GM23248 (cell line): ENCODE measurements around the gene UGT1A10. TPM values are rescaled to one million over a fixed set of nuclear protein-coding genes. Genes with fewer than 3 reads are reported as not detected.

Experiments
- DNase-seq: peaks from one replicate; pipeline ENCODE4 v3.0.0-alpha.2; 2015
- H2AFZ ChIP-seq: fragments of 200-600 bp; sonication (generic); 2 replicates; pipeline ENCODE4 v1.6.1; 2016; ENCODE audit warnings: antibody characterized with exemption
- H3F3A ChIP-seq: fragments of 200-600 bp; sonication (generic); 2 replicates; pipeline ENCODE4 v1.6.1; 2016; ENCODE audit warnings: mild to moderate bottlenecking, antibody characterized with exemption, mixed run types; ENCODE audit not compliant: insufficient read depth
- H3K27ac ChIP-seq: fragments of 200-600 bp; sonication (generic); 2 replicates; pipeline ENCODE4 v1.5.1; 2016; ENCODE audit warnings: mild to moderate bottlenecking
- H3K27me3 ChIP-seq: fragments of 200-600 bp; sonication (generic); replicated peaks from 2 replicates; pipeline ENCODE4 v1.6.1; 2016; ENCODE audit warnings: mild to moderate bottlenecking; ENCODE audit not compliant: insufficient read depth
- H3K36me3 ChIP-seq: fragments of 200-600 bp; sonication (generic); 2 replicates; pipeline ENCODE4 v1.6.1; 2016; ENCODE audit warnings: low read depth, mild to moderate bottlenecking
- H3K4me1 ChIP-seq: fragments of 200-600 bp; sonication (generic); 2 replicates; pipeline ENCODE4 v1.6.1; 2016; ENCODE audit warnings: mild to moderate bottlenecking; ENCODE audit not compliant: insufficient read depth
- H3K4me2 ChIP-seq: fragments of 200-600 bp; sonication (generic); one replicate; pipeline ENCODE4 v1.6.1; 2016; ENCODE audit warnings: mild to moderate bottlenecking; ENCODE audit not compliant: unreplicated experiment
- H3K4me3 ChIP-seq: fragments of 200-600 bp; sonication (generic); 2 replicates; pipeline ENCODE4 v1.5.1; 2016; ENCODE audit warnings: mild to moderate bottlenecking
- H3K79me2 ChIP-seq: fragments of 200-600 bp; sonication (generic); 2 replicates; pipeline ENCODE4 v1.6.1; 2016; ENCODE audit warnings: mild to moderate bottlenecking; ENCODE audit not compliant: insufficient read depth
- H3K9ac ChIP-seq: fragments of 200-600 bp; sonication (generic); 2 replicates; pipeline ENCODE4 v1.6.1; 2016; ENCODE audit warnings: mild to moderate bottlenecking
- H3K9me2 ChIP-seq: fragments of 200-600 bp; sonication (generic); 2 replicates; pipeline ENCODE4 v1.6.1; 2016; ENCODE audit warnings: mixed run types, mild to moderate bottlenecking, moderate library complexity; ENCODE audit not compliant: insufficient read depth
- H3K9me3 ChIP-seq: fragments of 200-600 bp; sonication (generic); one replicate; pipeline ENCODE4 v1.6.1; 2017; ENCODE audit warnings: low read depth
- H4K20me1 ChIP-seq: fragments of 200-600 bp; sonication (generic); 2 replicates; pipeline ENCODE4 v1.6.0; 2016; ENCODE audit not compliant: insufficient read depth
- EZH2 ChIP-seq: fragments of 200-600 bp; sonication (generic); IDR thresholded peaks from 2 replicates; pipeline ENCODE4 v1.6.1; 2018; ENCODE audit warnings: antibody characterized with exemption, mild to moderate bottlenecking; ENCODE audit not compliant: insufficient read depth, poor library complexity, severe bottlenecking
- EZH2phosphoT487 ChIP-seq: fragments of 200-600 bp; sonication (generic); IDR thresholded peaks from 2 replicates; pipeline ENCODE4 v1.6.1; 2018; ENCODE audit warnings: antibody characterized with exemption, moderate library complexity, mild to moderate bottlenecking, low read depth; ENCODE audit not compliant: insufficient read depth
- whole genome bisulfite sequencing, 2 experiments: methylation state at CpG; one replicate each; pipeline ENCODE4 v1.1.6; 2015 to 2017; ENCODE audit warnings: low lambda C conversion rate in 2 of 2, low coverage in 1 of 2; ENCODE audit errors: missing lambda C conversion rate in 2 of 2; 5-methylcytosine and 5-hydroxymethylcytosine counted together
- in situ Hi-C: fragments of 300-500 bp; cut with MboI; formaldehyde crosslinking; loops from 2 replicates; pipeline ENCODE4 v1.15.0; 2020
- polyA plus RNA-seq: library from polyadenylated mRNA; unstranded; fragments of >200 nt; fragmentation: Nextera tagmentation; extraction: Ambion mirVana; gene quantifications from 2 replicates; pipeline ENCODE4 v1.2.1, GENCODE V29; 2016
- total RNA-seq: library from RNA; depleted of rRNA; stranded (reverse); fragments of >200 nt; shearing (Covaris generic); gene quantifications from 2 replicates; pipeline ENCODE4 v1.2.3, GENCODE V29; 2014; rRNA removed

UGT1A10 gene
- total and polyA plus RNA-seq, 2 experiments from 2014 or later, result not detected

DNA sequence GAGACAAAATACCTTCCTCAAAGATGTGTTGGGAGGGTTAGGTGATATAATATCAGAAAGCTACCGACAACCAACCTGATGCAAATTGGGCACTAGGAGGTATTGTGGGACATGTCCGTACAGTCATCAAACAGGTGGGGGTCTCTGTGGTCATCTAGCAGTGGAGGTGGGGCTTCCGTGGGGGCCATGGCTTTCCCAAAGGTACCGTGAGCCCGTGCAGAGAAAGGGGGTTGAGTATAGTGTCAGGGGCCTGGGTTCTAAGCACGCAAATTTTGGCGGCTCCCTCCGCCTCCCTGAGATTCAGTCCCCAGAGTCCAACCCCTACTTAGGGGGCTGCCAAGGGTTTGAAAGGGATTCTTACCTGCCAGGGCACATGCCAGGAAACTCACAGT, 185.5 kb downstream of the UGT1A10 start:
- no peak overlapping the region for H2AFZ ChIP-seq
- no peak overlapping the region for H3K9ac ChIP-seq
- H3K27me3 ChIP-seq, result peaks cover 19% of the 10 kb centered on the region
- H3K36me3 ChIP-seq, result no peaks in the 10 kb centered on the region
- no peaks in the 10 kb centered on the region for H3K79me2 ChIP-seq
- DNase-seq, result no peak
- H4K20me1 ChIP-seq, result no peaks in the 10 kb centered on the region
- H3K9me3 ChIP-seq, result no peaks in the 10 kb centered on the region
- no peaks in the 10 kb centered on the region for H3K4me1 ChIP-seq
- in situ Hi-C loops, result no loop called here
- no peak overlapping the region for H3K27ac ChIP-seq
- no peaks in the 10 kb centered on the region for H3K9me2 ChIP-seq
- TF ChIP-seq EZH2phosphoT487 (no peak), EZH2 (no peak)
- H3F3A ChIP-seq, result no peaks in the 10 kb centered on the region
- no peak overlapping the region for H3K4me3 ChIP-seq
- no peak overlapping the region for H3K4me2 ChIP-seq
- 59% methylated on average over 8 of the region's 8 CpGs for WGBS, 2 experiments

GRCh38 chr2:233822101-233822771, 186.0 kb downstream of the UGT1A10 start:
- H3K36me3 ChIP-seq, result no peaks in the 10 kb centered on the region
- H3K9me2 ChIP-seq, result no peaks in the 10 kb centered on the region
- TF ChIP-seq EZH2 (no peak), EZH2phosphoT487 (no peak)
- in situ Hi-C loops, result no loop called here
- no peaks in the 10 kb centered on the region for H3K4me1 ChIP-seq
- 55 to 63% methylated on average over 19 to 21 of the region's 21 CpGs for WGBS, 2 experiments
- no peak overlapping the region for H3K4me2 ChIP-seq
- no peak overlapping the region for H2AFZ ChIP-seq
- DNase-seq, result no peak
- no peaks in the 10 kb centered on the region for H3K9me3 ChIP-seq
- no peak overlapping the region for H3K27ac ChIP-seq
- no peaks in the 10 kb centered on the region for H3K79me2 ChIP-seq
- H3K27me3 ChIP-seq, result peaks cover 19% of the 10 kb centered on the region
- no peaks in the 10 kb centered on the region for H4K20me1 ChIP-seq
- H3F3A ChIP-seq, result no peaks in the 10 kb centered on the region
- H3K9ac ChIP-seq, result no peak overlapping the region
- no peak overlapping the region for H3K4me3 ChIP-seq

Other genes with a start within 250 kb of the UGT1A10 start
- gene USP40, start 69.7 kb upstream of the UGT1A10 start, total RNA-seq, result 31.0 and 36.8 TPM in 2 replicates
- 24.7 and 25.1 TPM in 2 replicates for gene USP40, start 69.7 kb upstream of the UGT1A10 start, polyA plus RNA-seq
- not detected in 2 replicates for gene UGT1A8, start 18.8 kb upstream of the UGT1A10 start, total RNA-seq
- not detected in 2 replicates for gene UGT1A8, start 18.8 kb upstream of the UGT1A10 start, polyA plus RNA-seq
- not detected in 2 replicates for gene UGT1A9, start 35.5 kb downstream of the UGT1A10 start, total RNA-seq
- gene UGT1A9, start 35.5 kb downstream of the UGT1A10 start, polyA plus RNA-seq, result not detected in 2 replicates
- gene UGT1A7, start 45.5 kb downstream of the UGT1A10 start, total RNA-seq, result not detected in 2 replicates
- not detected in 2 replicates for gene UGT1A7, start 45.5 kb downstream of the UGT1A10 start, polyA plus RNA-seq
- not detected in 2 replicates for gene UGT1A6, start 56.4 kb downstream of the UGT1A10 start, total RNA-seq
- gene UGT1A6, start 56.4 kb downstream of the UGT1A10 start, polyA plus RNA-seq, result not detected in 2 replicates
- not detected in 2 replicates for gene UGT1A5, start 76.5 kb downstream of the UGT1A10 start, total RNA-seq
- not detected in 2 replicates for gene UGT1A5, start 76.5 kb downstream of the UGT1A10 start, polyA plus RNA-seq
- not detected in 2 replicates for gene UGT1A4, start 82.3 kb downstream of the UGT1A10 start, total RNA-seq
- not detected in 2 replicates for gene UGT1A4, start 82.3 kb downstream of the UGT1A10 start, polyA plus RNA-seq
- gene UGT1A3, start 92.6 kb downstream of the UGT1A10 start, total RNA-seq, result not detected in 2 replicates
- gene UGT1A3, start 92.6 kb downstream of the UGT1A10 start, polyA plus RNA-seq, result not detected in 2 replicates
- not detected in 2 replicates for gene UGT1A1, start 123.8 kb downstream of the UGT1A10 start, total RNA-seq
- gene UGT1A1, start 123.8 kb downstream of the UGT1A10 start, polyA plus RNA-seq, result not detected in 2 replicates
- gene MROH2A, start 141.9 kb downstream of the UGT1A10 start, total RNA-seq, result not detected in 2 replicates
- not detected in 2 replicates for gene MROH2A, start 141.9 kb downstream of the UGT1A10 start, polyA plus RNA-seq
- gene HJURP, start 218.1 kb downstream of the UGT1A10 start, total RNA-seq, result 10.9 and 13.2 TPM in 2 replicates
- 13.5 and 13.9 TPM in 2 replicates for gene HJURP, start 218.1 kb downstream of the UGT1A10 start, polyA plus RNA-seq